Activated B cell treated with CpG ODN at 0.5 μM for 24 hours (primary cell): ENCODE results near the gene NEK7. TPM values are rescaled to one million over a fixed set of nuclear protein-coding genes. Genes with fewer than 3 reads are reported as not detected.

ENCODE experiments used
- ATAC-seq: fragments of 200-7000 bp; cut with Tn5 transposase; one replicate; pipeline ENCODE4 v1.10.0; 2021; ENCODE audit warnings: low read depth, mild to moderate bottlenecking, moderate library complexity
- CTCF ChIA-PET: fragments of 350-600 bp; sonication (Branson Sonifier 250); formaldehyde crosslinking; loops from one replicate; lab custom pipeline; 2021; ENCODE audit warnings: antibody characterized with exemption; lab: Charles Lee
- POLR2A ChIA-PET: fragments of 350-600 bp; sonication (Branson Sonifier 250); formaldehyde crosslinking; loops from one replicate; lab custom pipeline; 2021; ENCODE audit warnings: antibody characterized with exemption; lab: Charles Lee
- DNase-seq: peaks from one replicate; pipeline ENCODE4 v3.0.0; 2022
- H3K27ac Mint-ChIP-seq: one replicate; pipeline ENCODE4 v1.8.0; 2020; ENCODE audit warnings: mixed read lengths
- H3K27me3 Mint-ChIP-seq: one replicate; pipeline ENCODE4 v1.8.0; 2021; ENCODE audit warnings: mixed read lengths
- H3K36me3 Mint-ChIP-seq: one replicate; pipeline ENCODE4 v1.8.0; 2021; ENCODE audit warnings: low read depth, mixed read lengths
- H3K4me1 Mint-ChIP-seq: one replicate; pipeline ENCODE4 v1.8.0; 2021; ENCODE audit warnings: mixed read lengths
- H3K4me3 Mint-ChIP-seq: one replicate; pipeline ENCODE4 v1.8.0; 2020; ENCODE audit warnings: mild to moderate bottlenecking, mixed read lengths
- H3K9me3 Mint-ChIP-seq: one replicate; pipeline ENCODE4 v1.8.0; 2020; ENCODE audit warnings: mixed read lengths
- intact Hi-C: fragments of 100-400 bp; cut with micrococcal nuclease; formaldehyde crosslinking; loops from one replicate; pipeline ENCODE4 v1.15.1; 2024
- total RNA-seq: library from RNA; stranded (reverse); gene quantifications from 2 replicates; pipeline ENCODE4 v1.2.3, GENCODE V29; 2022
- TF ChIP-seq, protein P1 (sequence below): fragments of 200-600 bp; IDR thresholded peaks from one replicate; pipeline ENCODE4 v1.8.0; 2022; ENCODE audit warnings: antibody characterized with exemption, mild to moderate bottlenecking

NEK7 gene
- total RNA-seq, 1 donor from 2014 or later = 33.5 TPM

GRCh38 chr1:198320759-198321158 lies 164.0 kb downstream of the NEK7 start:
- H3K4me1 Mint-ChIP-seq = no peaks in the 10 kb centered on the region

DNA sequence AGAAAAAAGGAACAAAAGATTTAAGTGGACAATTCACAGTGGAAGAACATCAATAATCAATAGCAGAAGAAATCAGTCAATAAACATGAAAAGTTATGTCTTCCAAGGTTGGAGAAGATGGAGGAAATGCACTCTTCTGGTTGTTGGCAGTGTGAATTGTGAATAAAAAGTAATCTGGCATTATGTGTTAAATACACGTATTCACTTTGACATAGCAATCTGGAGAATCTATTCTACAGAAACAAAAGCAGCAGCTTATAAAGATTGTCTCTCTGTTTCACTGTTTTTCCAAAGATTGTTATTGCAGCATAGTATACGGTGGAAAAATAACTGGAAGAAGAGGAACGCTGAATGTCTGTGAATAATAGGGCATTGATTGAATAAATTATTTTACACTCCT lies 169.4 kb downstream of the NEK7 start:
- Mint-ChIP-seq H3K4me3 (no peak overlapping the region), H3K27me3 (peaks cover 7% of the 10 kb centered on the region), H3K36me3 (peaks cover 2% of the 10 kb centered on the region), H3K4me1 (no peaks in the 10 kb centered on the region), H3K9me3 (no peaks in the 10 kb centered on the region), H3K27ac (no peak overlapping the region)
- POLR2A ChIA-PET = no interaction called here
- intact Hi-C loops = no loop called here
- TF ChIP-seq, protein P1, sequence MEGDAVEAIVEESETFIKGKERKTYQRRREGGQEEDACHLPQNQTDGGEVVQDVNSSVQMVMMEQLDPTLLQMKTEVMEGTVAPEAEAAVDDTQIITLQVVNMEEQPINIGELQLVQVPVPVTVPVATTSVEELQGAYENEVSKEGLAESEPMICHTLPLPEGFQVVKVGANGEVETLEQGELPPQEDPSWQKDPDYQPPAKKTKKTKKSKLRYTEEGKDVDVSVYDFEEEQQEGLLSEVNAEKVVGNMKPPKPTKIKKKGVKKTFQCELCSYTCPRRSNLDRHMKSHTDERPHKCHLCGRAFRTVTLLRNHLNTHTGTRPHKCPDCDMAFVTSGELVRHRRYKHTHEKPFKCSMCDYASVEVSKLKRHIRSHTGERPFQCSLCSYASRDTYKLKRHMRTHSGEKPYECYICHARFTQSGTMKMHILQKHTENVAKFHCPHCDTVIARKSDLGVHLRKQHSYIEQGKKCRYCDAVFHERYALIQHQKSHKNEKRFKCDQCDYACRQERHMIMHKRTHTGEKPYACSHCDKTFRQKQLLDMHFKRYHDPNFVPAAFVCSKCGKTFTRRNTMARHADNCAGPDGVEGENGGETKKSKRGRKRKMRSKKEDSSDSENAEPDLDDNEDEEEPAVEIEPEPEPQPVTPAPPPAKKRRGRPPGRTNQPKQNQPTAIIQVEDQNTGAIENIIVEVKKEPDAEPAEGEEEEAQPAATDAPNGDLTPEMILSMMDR = no peak
- DNase-seq (no peak), ATAC-seq (no peak)
- CTCF ChIA-PET = no interaction called here

More at GRCh38 chr1:198320759-198321158, 164.0 kb downstream of the NEK7 start:
- TF ChIP-seq, protein P1 = no peak
- H3K27ac Mint-ChIP-seq = no peak overlapping the region
- ChIA-PET POLR2A (no interaction called here), CTCF (no interaction called here)
- ATAC-seq (no peak), DNase-seq (no peak)
- H3K4me3 Mint-ChIP-seq = no peak overlapping the region
- intact Hi-C loops = no loop called here
- no peaks in the 10 kb centered on the region for H3K9me3 Mint-ChIP-seq
- peaks cover 39% of the 10 kb centered on the region for H3K36me3 Mint-ChIP-seq
- H3K27me3 Mint-ChIP-seq = no peaks in the 10 kb centered on the region

DNA sequence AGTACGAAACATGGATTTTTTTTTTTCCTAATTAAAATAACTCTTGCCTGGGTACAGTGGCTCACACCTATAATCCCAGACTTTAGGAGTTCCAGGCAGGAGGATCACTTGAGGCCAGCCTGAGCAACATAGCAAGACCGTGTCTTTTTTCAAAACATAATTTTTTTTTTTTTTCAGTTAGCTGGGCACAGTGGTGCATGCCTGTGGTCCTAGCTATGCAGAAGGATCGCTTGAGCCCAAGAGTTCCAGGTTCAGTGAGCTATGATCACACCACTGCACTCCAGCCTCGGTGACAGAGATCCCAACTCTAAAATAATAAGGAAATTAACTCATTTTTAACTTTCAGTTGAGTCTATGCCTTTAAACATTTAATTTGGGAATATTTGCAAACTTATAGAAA lies 170.1 kb downstream of the NEK7 start:
- H3K36me3 Mint-ChIP-seq = no peaks in the 10 kb centered on the region
- H3K9me3 Mint-ChIP-seq = no peaks in the 10 kb centered on the region
- TF ChIP-seq, protein P1 = no peak
- ATAC-seq (no peak), DNase-seq (no peak)
- H3K27ac Mint-ChIP-seq = no peak overlapping the region
- H3K4me1 Mint-ChIP-seq = no peaks in the 10 kb centered on the region
- H3K27me3 Mint-ChIP-seq = peaks cover 8% of the 10 kb centered on the region
- POLR2A ChIA-PET = no interaction called here
- CTCF ChIA-PET = no interaction called here
- intact Hi-C loops = no loop called here
- no peak overlapping the region for H3K4me3 Mint-ChIP-seq

DNA sequence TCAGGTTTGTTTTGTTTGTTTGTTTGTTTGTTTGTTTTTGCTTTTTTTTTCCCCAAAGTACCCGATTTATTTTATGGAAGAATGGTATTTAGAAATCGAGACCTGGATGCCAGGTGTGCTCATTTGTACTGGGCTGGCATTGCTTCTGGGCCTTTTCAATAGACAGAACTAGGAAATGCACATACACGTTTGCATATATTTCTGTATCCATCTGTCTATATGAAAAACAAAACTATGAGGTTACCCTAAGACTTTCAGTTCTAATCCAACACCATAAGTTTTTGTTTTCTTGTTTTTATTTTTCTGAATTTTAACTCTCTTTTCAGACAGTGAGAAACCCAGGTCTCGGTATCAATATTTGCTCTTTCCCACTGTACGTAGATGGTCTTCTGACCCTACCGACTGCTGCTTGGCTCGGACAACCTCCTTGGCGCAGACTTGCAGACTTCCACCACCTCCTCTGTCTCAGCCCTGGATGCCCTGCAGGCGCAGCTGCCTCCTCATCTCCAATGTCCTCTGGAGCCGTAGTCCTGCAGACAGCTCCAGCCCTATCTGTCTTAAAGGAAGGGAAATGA lies 171.7 kb downstream of the NEK7 start:
- CTCF ChIA-PET = no interaction called here
- ATAC-seq = no peak
- POLR2A ChIA-PET = no interaction called here

DNA sequence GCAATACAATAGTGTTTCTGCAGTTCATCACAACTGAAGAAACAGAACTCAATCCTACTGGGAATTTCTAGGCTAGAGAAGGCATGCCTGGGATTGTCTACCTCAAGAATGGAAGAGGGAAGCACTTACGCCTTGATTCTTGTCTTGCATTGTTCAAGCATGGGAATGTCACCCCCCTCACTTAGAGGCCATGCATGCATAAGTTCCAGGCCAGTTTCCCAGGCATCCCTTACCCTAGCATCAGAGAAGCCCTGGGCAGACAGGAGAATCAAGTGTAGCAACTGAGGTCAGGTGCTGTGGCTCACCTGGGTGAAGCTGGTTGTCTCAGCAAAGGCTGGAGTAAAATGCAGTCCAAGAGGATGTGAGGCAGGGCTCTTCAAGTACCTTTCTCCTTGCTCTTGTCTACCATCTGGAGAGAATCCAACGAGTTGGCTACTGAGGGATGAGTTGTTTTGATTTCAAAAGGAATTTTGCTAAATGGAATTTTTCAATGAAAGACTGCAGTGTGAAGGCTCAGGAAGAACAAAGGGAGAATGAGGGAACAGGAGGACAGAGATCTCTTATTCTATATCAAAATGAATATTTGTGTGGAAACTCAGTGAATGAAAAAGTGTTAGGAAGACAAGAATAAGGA lies 174.3 kb downstream of the NEK7 start:
- ATAC-seq = no peak
- intact Hi-C loops = no loop called here
- TF ChIP-seq, protein P1 = no peak
- DNase-seq = no peak
- CTCF ChIA-PET = no interaction called here
- Mint-ChIP-seq H3K27me3 (peaks cover 11% of the 10 kb centered on the region), H3K4me3 (no peak overlapping the region), H3K27ac (no peak overlapping the region), H3K9me3 (peaks cover 4% of the 10 kb centered on the region), H3K36me3 (no peaks in the 10 kb centered on the region), H3K4me1 (no peaks in the 10 kb centered on the region)
- POLR2A ChIA-PET = no interaction called here

More for the DNA sequence above, 171.7 kb downstream of the NEK7 start:
- Mint-ChIP-seq H3K27me3 (peaks cover 11% of the 10 kb centered on the region), H3K4me1 (no peaks in the 10 kb centered on the region), H3K9me3 (no peaks in the 10 kb centered on the region), H3K4me3 (no peak overlapping the region), H3K27ac (no peak overlapping the region), H3K36me3 (no peaks in the 10 kb centered on the region)
- intact Hi-C loops = no loop called here
- DNase-seq = no peak
- TF ChIP-seq, protein P1 = no peak
